ENCODE data around the gene SFXN4. TPM values are rescaled to one million over a fixed set of nuclear protein-coding genes. Genes with fewer than 3 reads are reported as not detected.

Gene SFXN4, protein sequence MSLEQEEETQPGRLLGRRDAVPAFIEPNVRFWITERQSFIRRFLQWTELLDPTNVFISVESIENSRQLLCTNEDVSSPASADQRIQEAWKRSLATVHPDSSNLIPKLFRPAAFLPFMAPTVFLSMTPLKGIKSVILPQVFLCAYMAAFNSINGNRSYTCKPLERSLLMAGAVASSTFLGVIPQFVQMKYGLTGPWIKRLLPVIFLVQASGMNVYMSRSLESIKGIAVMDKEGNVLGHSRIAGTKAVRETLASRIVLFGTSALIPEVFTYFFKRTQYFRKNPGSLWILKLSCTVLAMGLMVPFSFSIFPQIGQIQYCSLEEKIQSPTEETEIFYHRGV
- 10 to 100 TPM; 21.1 to 31.6 (median 26.0) TPM for polyA plus RNA-seq (ENCODE audit: insufficient read depth in 1 of 5, insufficient read length in 5 of 5, low replicate concordance in 1 of 5)
- long read RNA-seq, donor 1, transcript SFXN4-201 (14 exons, 1,363 nt) = major isoform, 11 of 11 reads
- long read RNA-seq, donor 1, partial matches to known transcripts = 0 of 11 reads
- long read RNA-seq, donor 1, other reads (novel, unspliced or antisense) = 0 of 11 reads
- long read RNA-seq, donor 2, partial matches to known transcripts = 7 of 8 reads
- long read RNA-seq, donor 2, other reads (novel, unspliced or antisense) = 0 of 8 reads
- long read RNA-seq, donor 3, transcript SFXN4-201 (14 exons, 1,363 nt) = major isoform, 8 of 9 reads
- long read RNA-seq, donor 3, partial matches to known transcripts = 0 of 9 reads
- long read RNA-seq, donor 3, other reads (novel, unspliced or antisense) = 0 of 9 reads
- long read RNA-seq, donor 4, partial matches to known transcripts = 0 of 2 reads
- long read RNA-seq, donor 4, other reads (novel, unspliced or antisense) = 0 of 2 reads
- long read RNA-seq, donor 5, partial matches to known transcripts = 12 of 16 reads
- long read RNA-seq, donor 5, other reads (novel, unspliced or antisense) = 0 of 16 reads
- long read RNA-seq, donor 6, partial matches to known transcripts = 17 of 17 reads
- long read RNA-seq, donor 6, other reads (novel, unspliced or antisense) = 0 of 17 reads
- long read RNA-seq, donor 7, partial matches to known transcripts = 20 of 23 reads
- long read RNA-seq, donor 7, other reads (novel, unspliced or antisense) = 0 of 23 reads
- long read RNA-seq, donor 8, partial matches to known transcripts = 0 of 1 reads
- long read RNA-seq, donor 8, other reads (novel, unspliced or antisense) = 0 of 1 reads

DNA sequence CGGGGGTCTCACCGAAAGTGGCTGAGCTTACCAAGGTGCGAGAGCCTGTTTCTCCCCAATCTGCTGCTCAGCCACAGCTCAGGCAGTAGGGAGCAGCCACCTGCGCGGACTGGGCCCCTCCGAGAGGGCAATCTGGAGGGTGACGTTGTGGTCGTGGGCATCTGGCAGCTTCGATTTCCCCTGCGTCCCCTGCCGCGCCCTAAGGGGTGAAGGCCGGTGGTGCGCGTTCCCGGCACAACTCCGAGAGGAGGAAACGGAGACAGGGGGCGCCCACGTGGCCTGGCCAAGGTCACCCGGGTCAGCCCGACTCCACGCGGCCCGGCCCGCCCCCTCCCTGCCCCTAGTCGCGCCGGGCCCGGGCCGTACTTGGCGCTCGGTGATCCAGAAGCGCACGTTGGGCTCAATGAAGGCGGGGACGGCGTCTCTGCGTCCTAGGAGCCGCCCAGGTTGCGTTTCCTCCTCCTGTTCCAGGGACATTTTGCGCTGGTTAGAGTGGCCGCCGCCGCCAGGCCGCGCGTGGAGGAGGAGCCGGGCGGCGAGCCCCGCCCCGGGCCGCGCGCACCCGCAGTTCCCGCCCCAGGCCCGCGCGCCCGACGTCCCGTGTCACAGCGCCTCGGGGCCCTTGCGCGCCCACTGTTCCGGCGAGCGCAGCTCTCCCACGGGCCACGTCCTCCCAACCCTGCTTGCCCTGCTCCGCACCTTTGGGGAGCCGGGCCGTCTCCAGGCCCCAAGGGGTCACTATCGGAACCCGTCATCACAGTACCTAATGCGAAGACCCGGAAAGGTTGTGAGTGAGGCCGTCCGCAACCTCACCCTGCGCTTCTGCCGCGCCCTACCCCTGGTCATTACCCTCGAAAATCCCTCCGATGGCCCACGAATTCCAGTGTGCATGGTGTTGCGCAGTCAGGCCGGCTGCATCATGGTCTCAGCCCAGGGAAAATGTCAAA lies at the start of gene SFXN4:
Gene SFXN4 (minus strand): TSS at position 544 of the 947 bp plus-strand sequence. CDS start 67 bp downstream, at position 477.
- DNase-seq = peak; percentile 60 to 71

DNA sequence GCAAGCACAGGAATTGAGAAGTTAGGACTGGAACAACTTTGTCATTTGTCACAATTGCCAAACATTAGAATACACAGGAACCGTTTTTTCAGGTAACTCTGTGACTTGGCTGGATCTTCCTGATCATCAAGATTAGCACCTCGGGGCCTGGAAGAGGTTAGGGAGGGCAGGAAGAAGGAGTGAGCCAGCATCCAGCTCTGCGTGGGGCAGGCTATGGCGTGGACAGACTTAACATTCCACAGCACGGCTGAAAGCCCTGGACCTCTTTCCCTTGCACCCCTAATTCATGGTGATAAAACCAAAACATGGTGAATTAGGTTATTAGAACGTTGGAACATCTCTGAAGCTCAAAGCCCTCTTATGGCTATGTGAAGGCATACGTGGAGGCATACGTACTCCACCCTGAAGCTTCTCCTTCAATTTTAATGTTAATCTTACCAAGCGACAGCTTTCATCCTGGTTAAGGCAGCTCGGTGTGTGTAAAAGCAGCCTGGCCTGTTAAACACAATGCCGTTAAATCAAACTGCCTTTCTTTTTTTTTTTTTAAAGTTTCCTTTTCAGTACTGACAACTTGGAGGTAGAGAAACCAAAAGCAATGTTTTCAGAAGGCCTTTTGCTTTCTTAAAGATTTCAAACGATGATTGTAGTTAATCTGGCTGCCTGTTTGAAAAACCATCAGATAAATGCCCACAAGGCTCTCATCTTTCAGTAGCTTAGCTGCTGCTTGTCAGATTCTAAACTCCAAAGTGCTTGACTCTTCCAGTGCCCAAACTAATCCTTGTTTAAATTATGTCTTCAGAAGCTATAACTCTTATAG lies 46.3 kb upstream of the SFXN4 start:
- no peak for DNase-seq

GRCh38 chr10:119211176-119211575 lies 45.7 kb upstream of the SFXN4 start:
- peak; percentile 77 to 81 for DNase-seq

GRCh38 chr10:119210633-119211032 lies 45.1 kb upstream of the SFXN4 start:
- no peak for DNase-seq

GRCh38 chr10:119209736-119210355 lies 44.3 kb upstream of the SFXN4 start:
- DNase-seq = no peak

DNA sequence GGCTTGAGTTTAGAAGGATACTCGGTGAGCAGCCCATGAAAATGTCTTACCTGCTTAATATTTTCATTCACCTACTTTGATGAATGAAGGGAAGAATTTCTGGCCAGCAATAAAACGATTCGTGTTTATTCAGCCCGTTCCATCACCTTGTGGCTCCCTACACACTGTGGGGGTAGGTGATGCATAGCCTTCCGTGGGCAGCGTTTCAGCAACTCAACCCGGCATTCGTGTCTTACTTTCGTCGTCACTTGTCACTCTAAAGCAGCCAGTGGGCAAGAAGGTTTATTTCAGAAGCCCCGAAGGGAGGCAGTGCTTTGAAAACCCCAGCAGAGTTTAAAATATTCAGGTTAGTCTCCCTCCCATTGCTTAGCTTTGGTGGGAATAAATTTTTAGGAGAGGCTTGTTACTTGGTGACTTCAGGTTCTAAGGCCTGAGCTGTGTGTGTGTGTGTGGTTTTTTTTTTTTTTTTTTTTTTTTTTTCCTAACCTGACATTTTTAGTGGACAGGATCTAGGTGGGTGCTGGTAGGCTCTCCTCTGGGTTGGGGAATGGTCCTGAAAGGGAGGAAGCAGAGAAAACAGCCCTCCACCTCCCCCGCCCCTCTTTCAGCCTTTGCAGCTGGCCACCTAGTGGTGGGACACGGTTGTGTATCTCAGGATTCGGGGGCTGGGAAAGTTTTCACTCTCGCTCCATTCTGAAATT lies 43.7 kb upstream of the SFXN4 start:
- DNase-seq = peak in 1 of 2 donors; percentile 70

DNA sequence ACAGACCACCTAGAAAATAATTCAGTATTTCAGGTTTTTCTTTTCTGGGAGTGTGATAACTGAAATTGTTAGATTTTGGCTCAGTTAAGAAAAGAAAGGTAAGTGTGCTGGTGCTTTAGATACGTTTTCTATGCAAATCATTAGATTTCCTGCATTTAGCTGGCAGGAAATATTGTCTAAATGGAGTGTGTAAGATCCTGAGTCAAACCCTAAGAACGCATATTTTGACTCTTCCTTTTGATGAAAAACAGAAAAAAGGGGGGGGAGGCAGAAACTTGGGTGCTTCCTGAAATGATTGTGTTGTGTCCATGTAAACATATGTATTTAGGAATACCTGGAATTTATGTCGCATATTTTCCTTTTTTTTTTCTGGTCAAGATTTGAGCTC lies 43.0 kb upstream of the SFXN4 start:
- no peak for DNase-seq

- DNase-seq = no peak
Observed at GRCh38 chr10:119207713-119208552, 42.4 kb upstream of the SFXN4 start.

DNA sequence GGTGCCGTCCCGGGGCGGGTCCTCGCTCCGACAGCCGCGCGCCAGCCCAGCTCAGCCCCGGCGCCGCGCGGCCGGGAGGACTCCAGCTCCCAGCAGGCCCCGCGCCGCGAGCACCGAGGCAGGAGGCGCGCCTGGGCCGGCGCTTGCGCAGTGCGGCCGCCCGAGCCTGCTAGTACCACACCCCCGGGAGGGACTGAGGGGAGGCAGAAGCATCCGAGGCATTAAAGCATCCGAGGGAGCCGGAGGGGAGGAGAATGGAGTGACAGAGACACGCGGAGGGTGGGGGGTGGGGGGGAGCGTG lies 41.8 kb upstream of the SFXN4 start, which contains the start of gene GRK5:
Gene GRK5 (plus strand): TSS at position 206 of the 301 bp plus-strand sequence. CDS start 347 bp downstream, outside the sequence.
- peak; percentile 97 to 98 for DNase-seq

DNA sequence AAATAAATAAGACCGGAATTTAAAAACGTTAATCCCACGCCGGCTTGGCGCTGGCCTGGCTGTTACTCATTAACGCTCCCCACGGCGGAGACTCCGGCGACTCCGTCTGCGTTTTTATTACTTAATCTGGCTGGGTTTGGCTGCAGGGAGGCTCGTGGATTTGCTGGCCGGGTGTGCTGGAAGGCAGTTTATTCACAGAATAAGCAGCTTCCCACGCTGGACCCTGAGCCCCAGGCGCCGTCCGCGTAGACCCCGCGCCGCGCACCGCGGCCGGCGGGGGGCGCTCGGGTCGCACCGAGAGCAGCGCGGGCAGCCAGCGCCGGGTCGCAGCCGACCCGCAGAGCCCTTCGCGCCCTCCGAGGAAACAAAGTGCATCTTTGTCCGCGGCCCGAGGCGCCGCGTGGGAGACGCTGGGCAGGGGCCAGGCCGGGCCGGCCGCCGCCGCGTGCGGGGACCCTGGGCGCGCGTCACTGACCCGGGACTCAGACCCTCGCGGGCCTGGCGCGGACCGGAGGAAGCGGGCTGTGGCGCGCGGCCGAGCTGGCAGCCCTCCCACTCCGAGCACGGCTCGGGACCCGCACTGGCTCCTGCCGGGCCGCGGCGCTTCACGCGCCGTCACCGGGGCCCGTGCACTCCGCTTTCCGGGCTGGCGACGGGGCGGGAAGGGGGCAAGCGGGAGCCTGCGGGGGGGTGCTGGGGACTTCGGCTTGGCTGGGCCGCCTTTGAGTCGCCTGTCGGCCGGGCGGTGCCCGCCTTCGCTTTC lies 41.3 kb upstream of the SFXN4 start:
- peak; percentile 71 to 77 for DNase-seq

DNA sequence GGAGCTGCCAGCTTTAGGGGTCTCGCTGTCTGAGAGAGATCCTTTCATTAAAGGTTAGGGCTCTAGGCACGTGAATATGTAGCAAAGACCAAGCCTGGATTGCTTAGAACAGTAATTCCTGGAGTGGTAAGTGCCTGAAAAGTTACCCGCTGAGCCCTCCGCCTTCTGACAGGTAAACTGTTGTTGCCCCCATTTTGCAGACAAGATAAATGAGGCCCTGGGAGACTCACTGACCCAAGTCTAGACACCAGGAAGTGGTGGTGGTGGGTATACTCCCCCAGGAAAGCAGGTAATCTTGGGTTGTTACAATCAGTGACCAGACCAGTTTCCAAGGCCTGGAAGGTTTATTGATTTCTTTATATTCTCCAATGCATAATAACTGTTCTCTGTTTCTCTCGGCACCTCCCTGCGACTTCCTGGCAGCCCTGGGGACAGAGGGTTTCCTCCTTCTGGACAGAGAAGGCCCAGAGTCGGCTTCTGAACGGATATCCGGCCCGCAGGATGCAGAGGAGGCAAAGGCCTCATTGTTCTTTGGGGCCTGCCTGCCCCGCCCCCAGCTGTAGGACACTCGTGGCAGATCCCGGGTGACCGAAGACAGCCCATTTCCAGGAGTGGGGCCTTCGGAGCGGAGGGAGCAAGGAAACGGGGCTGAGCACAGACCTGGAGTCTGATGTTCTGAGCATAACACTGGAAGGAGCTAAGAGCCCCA lies 40.5 kb upstream of the SFXN4 start:
- DNase-seq = no peak

GRCh38 chr10:119203006-119203405 lies 37.5 kb upstream of the SFXN4 start:
- no peak for DNase-seq

DNA sequence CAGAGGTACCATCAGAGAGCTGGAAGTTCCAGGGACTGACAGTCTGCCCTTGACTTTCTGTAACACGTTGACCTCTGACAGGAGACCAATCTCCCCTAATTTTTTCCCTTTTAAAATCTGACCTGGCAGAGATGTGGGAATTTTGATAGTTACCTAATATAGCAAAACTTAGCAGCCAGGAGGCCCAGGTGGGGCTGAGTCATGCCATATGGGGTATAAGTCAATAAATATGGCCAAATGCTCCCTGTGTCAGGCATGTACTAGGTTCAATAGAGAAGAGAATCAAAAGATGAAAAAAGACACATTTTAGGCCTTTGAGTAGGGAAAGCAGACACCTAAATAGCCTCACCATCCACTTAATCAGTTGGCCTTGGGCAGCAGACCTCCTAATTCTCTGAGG lies 35.7 kb upstream of the SFXN4 start:
- DNase-seq = no peak

DNA sequence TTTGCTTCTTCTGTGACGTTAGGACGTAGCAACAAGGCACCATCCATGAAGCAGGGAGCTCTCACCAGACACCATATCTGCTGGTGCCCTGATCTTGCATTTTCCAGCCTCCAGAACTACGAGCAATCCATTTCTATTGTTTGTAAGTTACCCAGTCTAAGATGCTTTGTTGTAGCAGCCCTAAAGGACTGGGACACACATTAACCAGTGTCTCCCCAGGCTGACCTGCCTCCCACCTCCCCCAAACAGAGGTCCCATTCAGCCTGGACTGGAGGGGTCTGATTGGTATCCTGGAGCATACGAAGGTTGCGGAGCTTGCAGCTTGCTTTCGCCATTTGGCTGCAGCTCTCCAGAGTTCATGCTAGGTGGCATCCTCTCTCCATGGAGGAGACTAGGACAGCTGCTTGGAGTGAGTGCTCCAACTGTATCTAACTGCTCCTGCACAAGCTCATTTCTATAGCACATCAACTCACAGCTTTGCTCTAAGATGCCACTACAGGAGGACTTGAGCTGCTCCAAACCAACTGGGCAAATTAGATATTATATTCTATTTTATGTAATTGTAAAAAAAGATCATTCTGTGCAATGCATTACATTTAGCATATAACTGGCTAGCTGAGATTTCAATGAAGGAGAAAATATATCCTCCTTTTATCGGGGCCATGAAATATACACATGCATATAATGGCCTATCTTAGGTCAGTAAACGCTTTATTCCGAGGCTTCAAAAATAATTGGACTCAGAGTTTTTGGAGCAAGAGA lies 33.9 kb upstream of the SFXN4 start:
- peak in 1 of 2 donors; percentile 74 for DNase-seq

- no peak for DNase-seq
Observed at GRCh38 chr10:119198438-119198837, 32.9 kb upstream of the SFXN4 start.

DNA sequence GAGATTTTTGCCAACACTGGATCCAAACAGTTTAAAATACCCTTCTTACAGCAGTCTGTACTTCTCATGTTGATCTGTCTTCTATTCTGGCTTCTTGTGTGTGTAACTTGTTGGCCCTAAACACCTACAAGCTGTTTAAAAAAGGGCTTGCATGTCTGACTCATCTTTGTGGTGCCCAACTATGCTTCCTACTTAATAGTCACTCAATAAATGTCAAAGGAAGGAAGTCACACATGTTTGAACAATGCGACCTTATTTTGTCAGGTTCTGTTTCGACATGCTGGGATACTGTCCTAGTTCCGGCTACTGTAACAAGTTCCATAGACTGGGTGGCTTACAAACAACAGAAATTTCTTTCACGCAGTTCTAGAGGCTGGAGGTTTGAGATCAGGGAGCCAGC lies 32.4 kb upstream of the SFXN4 start:
- DNase-seq = no peak
